8988T (cell line): ENCODE measurements around the gene TBCD.

Source experiments
- DNase-seq: peaks from one replicate; pipeline ENCODE4 v3.0.0; 2011

TBCD gene

DNA sequence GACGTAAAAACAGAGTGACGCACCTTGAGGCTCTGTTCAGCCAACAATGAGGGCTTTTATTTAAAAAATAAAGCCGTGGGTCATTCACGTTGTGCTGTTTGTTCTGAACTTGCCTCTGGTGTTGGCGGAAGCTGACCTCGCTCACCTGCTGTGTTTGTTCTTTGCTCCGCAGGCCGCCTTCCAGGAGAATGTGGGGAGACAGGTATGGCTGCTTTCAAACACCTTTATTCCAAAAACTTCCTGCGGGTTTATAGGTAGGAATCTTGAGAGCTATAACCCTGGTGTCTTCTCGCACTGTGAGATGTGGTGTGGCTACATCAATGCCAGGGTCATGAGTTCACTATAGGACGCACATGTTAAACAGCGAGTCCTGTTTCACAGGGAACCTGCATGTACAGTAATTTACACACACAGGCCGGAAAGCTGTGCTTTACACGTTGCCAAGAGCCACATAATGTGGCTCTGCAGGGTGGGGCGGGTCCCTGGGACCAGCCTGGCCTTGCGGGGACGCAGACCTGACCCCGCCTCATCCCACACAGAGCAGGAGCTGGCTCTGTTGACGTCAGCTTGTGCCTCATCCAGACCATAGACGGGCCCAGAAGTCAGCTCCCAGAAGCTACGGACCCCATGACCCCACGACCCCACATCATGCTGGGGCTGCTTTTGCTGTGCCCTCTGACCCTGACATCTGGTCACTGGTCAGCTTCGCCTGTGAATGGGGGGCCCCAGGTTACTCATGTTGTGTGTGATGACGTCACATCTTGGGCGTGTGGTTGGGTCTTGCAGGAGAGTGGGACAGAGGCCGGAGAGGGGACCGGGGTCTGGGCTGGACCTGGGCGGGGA is 137.9 kb downstream of the TBCD start:
- no peak for DNase-seq

DNA sequence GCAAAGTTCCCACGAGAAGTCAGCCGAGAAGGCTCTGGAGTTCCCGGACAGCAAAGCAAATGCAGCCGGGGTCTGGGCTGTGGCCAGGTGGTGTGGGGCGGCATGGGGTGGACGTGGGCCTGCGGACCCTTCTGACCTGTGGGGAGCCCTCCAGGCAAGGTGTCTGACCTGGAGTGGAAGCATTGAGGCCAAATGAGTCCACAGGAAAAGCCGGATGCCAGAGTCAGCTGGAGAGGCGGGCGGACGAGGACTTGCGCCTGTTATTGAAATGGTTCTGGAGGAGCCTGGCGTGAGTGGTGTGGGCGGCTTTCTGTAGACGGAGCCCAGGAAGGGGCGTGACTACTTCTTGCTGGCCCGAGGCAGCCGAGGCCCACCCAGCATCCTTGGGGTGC is 138.5 kb downstream of the TBCD start:
- DNase-seq = no peak

DNA sequence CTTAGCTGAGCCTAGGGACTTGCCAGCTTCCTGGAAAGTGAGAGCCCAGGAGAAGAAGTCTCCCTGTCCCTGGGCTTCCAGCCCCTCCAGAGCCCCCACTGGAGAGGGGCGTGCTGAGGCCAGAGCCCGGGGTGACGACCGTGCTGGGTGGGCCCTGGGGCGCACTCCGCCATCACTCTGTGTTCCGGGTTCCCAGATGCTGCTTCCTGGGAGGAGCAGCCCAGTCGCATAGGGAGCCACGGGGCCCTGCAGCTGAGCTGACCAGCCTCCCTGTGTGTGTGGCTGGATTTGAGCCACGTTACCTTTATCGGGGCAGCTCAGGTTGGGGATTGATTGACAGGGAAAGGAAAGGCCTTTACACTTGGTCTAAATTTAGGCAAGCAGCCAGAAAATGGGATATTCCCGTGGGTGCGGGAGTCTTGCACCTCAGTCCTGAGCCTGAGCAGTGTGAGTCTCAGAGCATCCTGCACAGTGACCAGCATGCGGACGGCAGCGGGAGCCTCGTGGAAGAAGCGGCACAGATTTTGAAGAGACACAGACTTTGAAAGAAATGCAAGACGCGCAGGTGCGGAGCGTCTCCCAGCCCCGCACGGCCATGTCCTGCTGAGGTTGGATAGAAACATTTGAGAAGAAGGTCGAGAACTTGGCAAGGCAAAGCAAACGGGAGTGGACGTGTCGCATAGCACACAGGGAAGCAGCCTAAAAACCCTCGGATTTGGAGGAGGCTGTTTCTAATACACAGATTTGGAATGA is 139.2 kb downstream of the TBCD start:
- no peak for DNase-seq

DNA sequence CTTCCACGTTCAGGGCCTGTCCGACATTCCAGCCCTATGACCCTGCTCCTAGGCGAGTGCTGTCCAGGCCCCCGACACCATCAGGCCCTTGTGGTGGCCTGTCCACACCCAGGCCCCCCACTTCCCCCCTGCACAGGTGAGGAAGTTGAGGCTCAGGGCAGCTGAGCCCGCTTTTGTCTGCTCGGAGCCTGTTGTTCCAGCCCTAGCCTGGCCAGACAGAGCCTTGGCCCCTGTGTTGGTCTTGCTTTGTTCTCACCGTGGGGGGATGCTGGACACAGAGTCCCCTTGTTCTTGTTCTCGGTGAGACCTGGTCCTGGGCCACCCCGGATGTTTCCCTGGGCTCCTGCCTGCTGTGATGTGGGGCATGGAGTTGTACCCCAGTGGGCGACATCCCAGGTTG is 140.0 kb downstream of the TBCD start:
- DNase-seq = no peak

DNA sequence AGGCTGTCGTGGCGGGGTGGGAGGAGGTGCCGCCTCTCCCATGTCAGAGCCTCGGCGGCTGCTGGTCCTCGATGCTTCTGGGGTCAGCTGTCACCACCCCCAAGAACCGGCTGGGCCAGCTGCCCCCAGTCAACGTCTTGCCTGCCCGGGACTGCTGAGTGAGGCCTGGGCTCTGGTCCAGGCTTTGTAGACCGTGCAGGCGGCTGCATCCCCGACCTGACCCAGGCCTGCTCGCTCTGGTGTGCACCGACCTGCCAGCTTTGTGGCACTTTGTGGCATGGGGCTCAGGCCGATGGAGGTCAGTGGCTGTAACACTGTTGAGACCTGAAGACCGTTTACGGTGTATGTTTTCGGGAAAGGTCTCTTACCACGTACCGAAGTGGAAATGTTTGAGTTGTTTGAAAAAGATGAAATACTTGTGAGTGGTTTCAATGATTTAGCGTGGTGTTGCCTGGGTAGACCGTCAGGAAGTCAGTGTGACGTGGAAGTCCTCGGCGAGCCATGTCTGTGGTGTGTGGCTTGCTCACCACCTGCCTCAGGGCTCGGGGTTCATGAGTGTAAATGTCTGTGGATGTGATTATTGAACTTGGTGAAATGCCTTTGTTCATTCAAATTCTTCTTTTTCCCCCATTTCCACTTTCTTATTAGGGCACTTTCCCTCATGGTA is 141.2 kb downstream of the TBCD start:
- DNase-seq = no peak

DNA sequence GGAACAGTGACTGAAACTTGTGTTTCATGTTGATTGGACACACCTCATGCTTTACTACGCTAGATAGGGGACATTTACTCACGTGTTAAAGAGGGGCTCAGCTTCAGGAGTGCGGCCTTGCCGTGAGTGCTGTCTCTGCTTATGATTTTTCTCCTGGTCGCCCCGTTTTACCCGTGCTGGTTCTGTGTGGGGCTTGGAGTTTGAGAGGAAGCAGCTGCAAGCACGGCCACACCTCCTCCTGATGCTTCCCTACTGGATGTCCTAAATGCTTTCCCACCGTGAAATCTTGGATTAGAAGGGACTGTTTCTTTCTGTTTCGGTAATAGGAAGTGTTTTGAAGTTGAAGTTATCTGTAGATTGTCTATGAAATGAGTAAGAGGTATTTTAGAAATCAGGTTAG is 141.9 kb downstream of the TBCD start:
- no peak for DNase-seq

DNA sequence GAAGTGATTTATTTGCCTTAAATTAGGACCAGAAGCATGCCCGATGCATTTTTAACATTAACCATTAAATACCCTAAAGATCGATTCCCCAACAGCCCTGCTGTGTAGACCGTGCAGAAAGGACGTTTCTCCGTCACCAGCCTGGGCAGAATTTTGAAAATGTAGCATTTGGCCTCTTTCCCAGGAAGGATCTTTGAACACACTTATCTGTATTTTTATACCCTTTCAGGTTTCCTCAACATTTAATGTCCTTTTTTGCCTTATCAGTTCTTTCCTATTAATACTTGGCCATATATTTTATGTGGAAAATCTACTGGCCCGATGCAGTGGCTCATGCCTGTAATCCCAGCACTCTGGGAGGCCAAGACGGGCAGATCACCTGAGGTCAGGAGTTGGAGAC is 142.5 kb downstream of the TBCD start:
- no peak for DNase-seq

DNA sequence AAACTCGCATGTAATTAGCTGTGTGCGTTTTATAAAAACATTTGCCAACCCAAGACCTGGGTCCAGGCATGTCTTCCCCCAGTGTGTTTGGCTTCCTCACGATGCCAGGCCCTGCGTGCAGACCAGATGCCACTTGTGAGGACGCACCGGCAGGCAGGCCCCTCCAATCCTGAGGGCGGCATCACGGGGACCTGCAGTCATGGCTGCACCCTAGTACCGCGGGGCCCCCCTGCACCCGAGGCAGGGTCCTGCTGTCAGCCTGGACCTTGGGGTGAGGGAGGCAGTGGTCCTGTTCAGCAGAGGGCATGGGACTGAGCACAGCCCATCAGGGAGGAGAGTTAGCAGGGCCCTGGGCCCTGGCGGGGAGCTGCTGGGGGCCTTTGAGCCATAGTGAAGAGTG is 143.2 kb downstream of the TBCD start:
- DNase-seq = no peak

DNA sequence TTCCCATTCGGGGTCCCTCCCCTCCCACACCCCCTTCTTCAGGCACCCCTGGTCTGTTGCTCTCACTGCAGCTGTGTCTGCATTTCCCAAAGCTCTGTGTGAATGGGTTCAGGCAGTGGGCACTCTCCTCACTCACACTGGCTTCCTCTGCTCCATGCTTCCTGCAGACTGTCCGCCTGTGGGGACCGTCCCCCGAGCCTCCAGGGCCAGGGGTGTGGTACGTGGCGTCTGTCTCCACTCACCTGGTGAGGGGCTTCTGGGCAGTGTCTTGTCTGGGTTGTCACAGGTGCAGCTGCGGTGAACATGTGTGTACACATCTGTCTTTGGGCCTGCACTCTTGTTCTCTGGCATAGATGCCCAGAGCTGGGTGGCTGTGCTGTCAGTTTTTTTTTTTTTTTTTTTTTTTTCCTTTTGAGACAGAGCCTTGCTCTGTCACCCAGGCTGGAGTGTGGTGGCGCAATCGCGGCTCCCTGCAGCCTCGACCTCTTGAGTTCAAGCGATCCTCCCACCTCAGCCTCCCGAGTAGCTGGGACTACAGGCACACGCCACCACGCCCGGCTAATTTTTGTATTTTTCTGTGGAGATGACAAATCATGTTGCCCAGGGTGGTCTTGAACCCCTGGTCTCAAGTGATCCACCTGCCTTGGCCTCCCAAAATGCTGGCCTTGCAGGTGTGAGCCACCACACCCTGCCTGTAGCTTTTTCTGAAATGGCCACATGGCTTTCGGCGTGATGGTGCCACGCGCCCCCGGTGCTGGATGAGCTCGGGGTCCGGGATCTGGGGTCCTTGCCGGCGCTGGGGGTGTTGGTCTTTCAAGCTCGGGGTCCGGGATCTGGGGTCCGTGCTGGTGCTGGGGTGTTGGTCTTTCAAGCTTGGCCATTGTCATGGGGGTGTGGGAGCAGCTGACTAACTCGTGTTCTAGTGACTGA is 144.5 kb downstream of the TBCD start:
- DNase-seq = no peak

DNA sequence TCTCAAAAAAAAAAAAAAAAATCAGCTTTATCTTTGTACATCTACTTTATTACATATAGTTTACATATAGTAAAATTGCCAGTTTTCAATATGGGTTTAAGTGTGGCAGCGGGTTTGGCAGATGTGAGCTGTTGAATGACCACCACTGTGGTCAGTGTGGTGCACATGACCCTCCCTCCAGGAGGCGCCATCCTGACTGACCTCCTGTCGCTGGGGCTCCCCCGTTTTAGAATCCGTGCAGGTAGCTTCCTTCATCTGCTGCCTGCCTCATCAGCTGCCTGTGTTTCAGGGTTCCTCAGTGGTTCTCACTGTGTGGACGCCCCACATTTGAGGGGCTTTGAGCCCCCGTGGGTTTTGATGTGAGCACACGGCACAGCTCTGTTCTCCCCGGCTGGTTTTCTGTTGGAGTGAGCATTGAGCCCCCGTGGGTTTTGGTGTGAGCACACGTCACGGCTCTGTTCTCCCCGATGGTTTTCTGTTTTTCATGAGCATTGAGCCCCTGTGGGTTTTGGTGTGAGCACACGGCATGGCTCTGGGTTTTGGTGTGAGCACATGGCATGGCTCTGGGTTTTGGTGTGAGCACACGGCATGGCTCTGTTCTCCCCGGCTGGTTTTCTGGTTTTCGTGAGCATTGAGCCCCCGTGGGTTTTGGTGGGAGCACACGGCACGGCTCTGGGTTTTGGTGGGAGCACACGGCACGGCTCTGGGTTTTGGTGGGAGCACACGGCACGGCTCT is 145.8 kb downstream of the TBCD start:
- DNase-seq = no peak

DNA sequence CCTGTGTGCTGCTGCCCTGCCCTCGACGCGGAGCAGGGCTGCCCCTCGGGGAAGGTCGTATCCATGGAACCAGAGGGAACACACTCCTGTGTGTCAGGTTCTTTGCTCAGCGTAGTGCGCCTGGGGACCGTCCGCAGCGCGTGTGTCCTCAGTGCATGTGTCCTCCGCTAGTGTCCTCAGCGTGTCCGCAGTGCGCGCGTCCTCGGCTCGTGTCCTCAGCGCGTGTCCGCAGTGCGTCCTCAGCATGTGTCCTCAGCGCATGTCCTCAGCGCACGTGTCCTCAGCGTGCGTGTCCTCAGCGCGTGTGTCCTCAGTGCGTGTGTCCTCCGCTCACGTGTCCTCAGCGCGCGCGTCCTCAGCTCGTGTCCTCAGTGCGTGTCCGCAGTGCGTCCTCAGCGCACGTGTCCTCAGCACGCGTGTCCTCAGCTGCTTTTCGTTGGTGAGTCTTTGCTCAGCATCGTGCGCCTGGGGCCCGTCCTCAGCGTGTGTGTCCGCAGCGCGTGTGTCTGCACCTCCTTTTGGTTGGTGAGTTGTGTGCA is 147.2 kb downstream of the TBCD start:
- DNase-seq = no peak

DNA sequence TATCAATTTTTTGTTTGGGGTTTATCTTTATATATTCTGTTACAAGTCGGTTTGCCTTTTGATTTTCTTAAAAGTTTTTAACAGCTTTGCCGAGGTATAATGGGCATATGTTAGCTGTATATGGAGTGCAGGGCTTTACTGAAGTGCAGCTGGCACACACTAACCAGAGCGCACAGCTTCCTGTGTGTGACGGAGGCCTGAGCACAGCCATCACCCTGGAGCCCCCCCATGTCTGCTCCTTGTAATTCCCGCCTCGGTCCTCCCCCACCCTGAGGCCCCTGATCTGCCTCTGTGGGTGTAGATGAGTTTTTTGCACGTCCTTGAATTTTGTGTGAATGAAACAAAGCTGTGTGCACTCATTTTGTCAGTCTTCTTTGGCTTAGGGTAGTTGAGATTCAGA is 148.1 kb downstream of the TBCD start:
- no peak for DNase-seq

DNA sequence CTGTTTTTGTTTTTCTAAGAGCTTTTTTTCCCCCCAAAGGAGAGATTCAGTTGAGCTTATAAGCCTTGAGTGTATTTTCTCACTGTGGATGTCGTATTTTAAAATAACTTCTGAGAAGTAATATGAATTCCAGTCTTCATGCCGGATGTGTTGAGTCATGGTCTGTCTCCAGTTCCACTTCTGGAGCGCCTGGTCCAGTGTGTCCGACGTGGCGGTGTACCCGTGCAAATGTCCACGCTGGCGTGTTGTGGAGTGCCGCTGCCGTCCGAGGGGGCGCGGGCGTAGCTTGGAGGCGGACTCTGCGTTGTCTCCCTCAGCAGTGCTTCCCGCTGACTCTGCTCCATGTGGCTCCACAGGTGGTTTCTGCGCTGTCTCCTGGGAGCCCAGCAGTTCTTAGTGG is 148.9 kb downstream of the TBCD start:
- no peak for DNase-seq

DNA sequence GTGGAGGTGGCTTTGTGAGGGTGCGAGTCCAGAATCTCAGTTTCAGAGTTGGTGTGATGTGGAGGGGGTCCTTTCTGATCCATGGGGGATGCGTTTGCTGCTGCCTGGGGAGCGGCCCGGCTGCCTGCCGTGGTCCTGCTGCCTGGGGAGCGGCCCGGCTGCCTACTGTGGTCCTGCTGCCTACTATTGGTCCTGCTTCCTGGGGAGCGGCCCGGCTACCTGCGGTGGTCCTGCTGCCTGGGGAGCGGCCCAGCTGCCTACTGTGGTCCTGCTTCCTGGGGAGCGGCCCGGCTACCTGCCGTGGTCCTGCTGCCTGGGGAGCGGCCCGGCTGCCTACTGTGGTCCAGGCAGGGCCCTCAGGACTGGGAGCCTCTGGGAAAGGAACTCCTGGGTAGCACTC is 149.5 kb downstream of the TBCD start:
- no peak for DNase-seq

DNA sequence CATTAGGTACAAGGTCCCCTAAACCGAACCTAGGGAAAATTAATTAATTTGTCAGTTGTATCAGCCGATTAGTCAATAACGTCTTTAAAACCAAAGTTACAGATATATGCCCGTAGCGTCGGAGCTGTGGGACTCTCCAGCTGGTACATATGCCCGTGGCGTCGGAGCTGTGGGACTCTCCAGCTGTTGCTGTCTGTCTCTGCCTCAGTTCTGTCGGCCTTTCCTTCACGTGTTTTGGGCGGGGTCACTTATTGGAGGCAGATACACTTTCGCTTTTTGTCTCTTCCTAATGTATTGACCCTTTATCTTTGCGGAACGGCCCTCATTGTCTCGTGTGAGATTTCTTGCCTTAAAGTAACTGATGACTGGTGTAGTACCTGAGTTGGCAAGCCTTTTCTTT is 150.0 kb downstream of the TBCD start:
- DNase-seq = no peak

DNA sequence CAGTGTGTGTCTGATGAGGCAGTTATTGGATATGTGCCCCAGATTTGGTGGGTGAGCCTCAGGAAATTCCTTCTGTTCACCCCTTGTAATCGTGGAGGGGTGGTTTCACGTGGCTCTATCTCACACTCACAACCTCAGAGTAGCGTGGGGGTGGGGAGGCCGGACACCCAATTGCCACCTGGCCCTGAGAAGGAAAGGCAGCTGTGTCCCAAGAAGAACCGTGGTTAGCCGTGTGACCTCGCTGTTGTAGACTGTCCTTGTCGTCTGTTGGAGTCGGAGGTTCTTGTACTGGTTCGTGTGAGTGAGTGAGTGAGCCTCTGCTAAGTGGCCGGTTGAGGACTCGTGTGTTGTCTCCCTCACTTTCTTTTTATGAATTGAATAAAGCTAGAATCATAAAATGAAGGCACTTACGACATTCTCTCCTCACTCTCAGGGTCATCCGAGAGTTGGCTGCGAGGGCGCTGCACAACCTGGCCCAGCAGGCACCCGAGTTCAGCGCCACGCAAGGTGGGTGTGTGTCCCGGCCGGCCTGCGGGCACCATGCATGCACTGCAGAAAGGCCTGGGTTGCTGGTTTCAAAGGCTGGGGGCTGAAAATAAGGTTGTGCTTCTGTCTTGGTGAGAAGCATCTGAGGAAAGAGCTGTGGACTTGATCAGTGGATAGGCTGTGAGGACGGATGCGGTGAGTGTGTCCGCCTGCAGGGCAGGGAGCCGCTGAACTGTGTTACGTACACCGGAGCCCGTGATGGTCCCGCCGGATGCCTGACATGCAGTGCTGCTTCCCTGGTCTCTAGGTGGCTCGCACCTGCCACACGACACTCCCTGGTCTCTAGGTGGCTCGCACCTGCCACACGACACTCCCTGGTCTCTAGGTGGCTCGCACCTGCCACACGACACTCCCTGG is 151.4 kb downstream of the TBCD start:
- DNase-seq = no peak

DNA sequence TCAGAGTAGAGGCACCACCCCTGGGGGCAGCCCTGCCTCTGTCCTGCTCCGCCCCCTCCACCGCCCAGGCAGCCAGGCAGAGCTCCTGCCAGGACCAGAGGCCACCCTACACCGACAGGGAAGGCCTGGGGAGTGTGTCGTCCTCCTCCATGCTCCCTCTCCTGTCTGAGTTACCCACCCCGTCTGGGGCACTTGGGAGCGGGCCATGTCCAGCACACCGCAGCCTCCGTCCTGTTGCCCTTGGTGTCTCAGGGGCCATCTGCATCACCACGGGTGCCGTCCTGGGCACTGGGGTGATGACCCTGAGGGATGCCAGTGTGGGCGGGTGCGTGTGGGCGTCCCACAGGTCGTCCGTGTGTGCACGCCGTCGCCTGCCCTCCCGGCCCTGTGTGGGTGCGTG is 153.3 kb downstream of the TBCD start:
- no peak for DNase-seq

DNA sequence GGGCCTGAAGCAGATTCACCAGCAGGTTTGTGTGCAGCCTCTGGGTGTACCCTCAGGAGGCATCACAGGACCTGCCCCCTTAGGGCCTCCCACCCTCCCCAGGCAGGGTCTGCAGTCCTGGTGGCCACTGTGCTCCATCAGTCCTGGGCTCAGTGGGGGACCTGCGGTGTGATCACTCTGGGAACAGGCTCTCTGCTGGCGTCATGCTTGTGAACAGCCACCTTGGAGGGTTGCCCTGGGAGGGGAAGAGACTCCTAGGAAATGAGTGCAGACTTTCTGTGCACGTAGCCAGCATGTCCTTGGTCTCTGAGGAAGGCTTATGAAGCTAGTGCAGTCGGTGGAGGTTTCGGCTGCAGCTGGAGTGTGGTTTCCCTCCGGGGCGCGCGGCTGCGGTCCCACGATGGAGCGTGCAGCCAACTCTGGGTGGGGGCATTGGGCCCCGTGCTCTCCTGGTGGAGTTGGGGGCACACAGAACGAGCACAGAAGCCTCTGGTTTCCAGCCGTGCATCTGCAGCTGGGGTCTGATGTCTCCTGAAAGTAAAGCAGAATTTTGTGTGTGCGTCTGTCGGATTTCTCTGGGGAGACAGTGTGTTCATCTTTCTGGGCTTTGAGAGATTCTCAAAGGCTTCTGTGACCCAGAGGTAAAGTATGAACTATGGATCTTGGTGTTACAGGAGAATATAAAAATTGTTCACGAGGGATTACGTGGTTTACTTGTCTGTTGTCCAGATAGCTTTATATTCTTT is 156.1 kb downstream of the TBCD start:
- no peak for DNase-seq

DNA sequence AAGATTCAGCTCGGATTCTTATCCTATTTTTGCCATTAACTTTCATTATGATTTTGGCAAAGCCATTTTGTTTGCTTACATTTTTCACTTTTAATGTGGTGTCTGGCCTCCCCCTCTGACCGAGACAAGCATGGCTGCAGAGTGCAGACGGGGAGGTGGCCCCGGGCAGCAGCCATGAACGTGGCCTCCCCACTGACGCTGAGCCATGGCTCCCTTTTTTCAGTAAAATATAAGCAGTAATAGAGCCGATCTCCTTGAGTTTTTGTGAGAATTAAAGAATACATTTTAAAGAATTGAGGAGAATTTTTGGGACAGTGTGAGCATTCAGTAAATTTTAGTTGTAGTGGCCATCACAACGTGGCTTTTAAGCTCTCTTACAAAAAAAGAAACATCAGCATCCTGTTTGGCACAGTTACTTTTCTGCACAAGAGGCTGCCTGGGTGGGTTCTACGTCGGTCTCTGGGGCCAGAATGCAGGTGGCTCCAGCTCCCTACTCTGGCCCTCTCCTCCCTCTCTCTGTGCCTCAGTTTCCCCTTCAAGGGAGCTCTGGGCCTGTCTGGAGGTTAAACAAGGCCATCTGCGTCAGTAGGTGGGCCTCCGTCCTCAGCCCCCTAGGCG is 156.8 kb downstream of the TBCD start:
- no peak for DNase-seq
